Thoracic aorta (tissue), 2 donors: Measurements from ENCODE around the gene PDCD1. TPM values are rescaled to one million over a fixed set of nuclear protein-coding genes. Genes with fewer than 3 reads are reported as not detected.
"Not testable (repeated sequence)": the region's sequence is repeated elsewhere in the genome, so short reads cannot be mapped to it uniquely, and the experiment has no call there.

Experiments used
- ATAC-seq: fragments of 150-250 bp; one replicate; pipeline ENCODE4 v1.8.0; 2017; ENCODE audit warnings: low read depth; ENCODE audit not compliant: insufficient number of reproducible peaks, low FRiP score
- DNase-seq: peaks from one replicate; pipeline ENCODE4 v3.0.0-alpha.2; 2020; ENCODE audit warnings: low spot score
- H3K27ac ChIP-seq, 2 donors: fragments of 200-600 bp; sonication (generic); 1 replicate in 1 of 2; 2 replicates in 1 of 2; pipeline ENCODE4 v1.5.1; 2016; ENCODE audit warnings: mild to moderate bottlenecking in 2 of 2, moderate library complexity in 2 of 2
- H3K27me3 ChIP-seq: fragments of 200-600 bp; sonication (generic); replicated peaks from 2 replicates; pipeline ENCODE4 v1.6.0; 2016; ENCODE audit warnings: mild to moderate bottlenecking; ENCODE audit not compliant: insufficient read depth
- H3K36me3 ChIP-seq: fragments of 200-600 bp; sonication (generic); one replicate; pipeline ENCODE4 v1.5.1; 2016
- H3K4me1 ChIP-seq, 2 donors: fragments of 200-600 bp; sonication (generic); 1 replicate in 1 of 2; 2 replicates in 1 of 2; pipeline versions ENCODE4 v1.5.1 to v1.6.0; 2016; ENCODE audit warnings: low read depth in 2 of 2, mild to moderate bottlenecking in 1 of 2; ENCODE audit not compliant: control insufficient read depth in 1 of 2
- H3K4me3 ChIP-seq: fragments of 200-600 bp; sonication (generic); 2 replicates; pipeline ENCODE4 v1.5.1; 2016; ENCODE audit warnings: mild to moderate bottlenecking
- H3K9me3 ChIP-seq: fragments of 200-600 bp; sonication (generic); 2 replicates; pipeline ENCODE4 v1.5.1; 2016
- total RNA-seq, 2 donors: library from RNA; depleted of rRNA; stranded (reverse); fragments of >200 nt; gene quantifications; one replicate each; pipeline versions ENCODE4 v1.1.0 to v1.2.3, GENCODE V29; 2016
- TF ChIP-seq, protein P1 (sequence below): fragments of 200-600 bp; sonication (generic); IDR thresholded peaks from one replicate; pipeline ENCODE4 v1.5.1; 2019; ENCODE audit warnings: antibody characterized with exemption

The PDCD1 gene
- total RNA-seq, 2 donors from 2014 or later, result 0.68 to 0.92 TPM

- TF ChIP-seq, protein P1, sequence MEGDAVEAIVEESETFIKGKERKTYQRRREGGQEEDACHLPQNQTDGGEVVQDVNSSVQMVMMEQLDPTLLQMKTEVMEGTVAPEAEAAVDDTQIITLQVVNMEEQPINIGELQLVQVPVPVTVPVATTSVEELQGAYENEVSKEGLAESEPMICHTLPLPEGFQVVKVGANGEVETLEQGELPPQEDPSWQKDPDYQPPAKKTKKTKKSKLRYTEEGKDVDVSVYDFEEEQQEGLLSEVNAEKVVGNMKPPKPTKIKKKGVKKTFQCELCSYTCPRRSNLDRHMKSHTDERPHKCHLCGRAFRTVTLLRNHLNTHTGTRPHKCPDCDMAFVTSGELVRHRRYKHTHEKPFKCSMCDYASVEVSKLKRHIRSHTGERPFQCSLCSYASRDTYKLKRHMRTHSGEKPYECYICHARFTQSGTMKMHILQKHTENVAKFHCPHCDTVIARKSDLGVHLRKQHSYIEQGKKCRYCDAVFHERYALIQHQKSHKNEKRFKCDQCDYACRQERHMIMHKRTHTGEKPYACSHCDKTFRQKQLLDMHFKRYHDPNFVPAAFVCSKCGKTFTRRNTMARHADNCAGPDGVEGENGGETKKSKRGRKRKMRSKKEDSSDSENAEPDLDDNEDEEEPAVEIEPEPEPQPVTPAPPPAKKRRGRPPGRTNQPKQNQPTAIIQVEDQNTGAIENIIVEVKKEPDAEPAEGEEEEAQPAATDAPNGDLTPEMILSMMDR, result no peak
- Histone ChIP-seq H3K27ac (no peak overlapping the region), H3K27me3 (no peaks in the 10 kb centered on the region), H3K36me3 (no peaks in the 10 kb centered on the region), H3K4me3 (no peak overlapping the region), H3K9me3 (no peaks in the 10 kb centered on the region), H3K4me1 (no peaks in the 10 kb centered on the region)
- ATAC-seq, result no peak
- DNase-seq, result no peak
These were observed 40.3 kb downstream of the PDCD1 start for GRCh38 chr2:241818229-241818942.

DNA sequence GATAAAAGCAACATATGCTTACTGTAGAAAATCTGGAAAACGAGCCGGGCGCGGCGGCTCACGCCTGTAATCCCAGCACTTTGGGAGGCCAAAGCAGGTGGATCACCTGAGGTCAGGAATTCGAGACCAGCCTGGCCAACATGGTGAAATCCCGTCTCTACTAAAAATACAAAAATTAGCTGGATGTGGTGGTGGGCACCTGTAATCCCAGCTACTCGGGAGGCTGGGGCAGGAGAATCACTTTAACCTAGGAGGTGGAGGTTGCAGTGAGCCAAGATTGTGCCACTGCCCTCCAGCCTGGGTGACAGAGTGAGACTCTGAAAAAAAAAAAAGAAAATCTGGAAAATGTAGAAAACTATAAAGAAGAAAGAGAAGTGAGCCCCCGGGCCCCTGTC is 40.9 kb downstream of the PDCD1 start:
- H3K9me3 ChIP-seq, H3K27ac ChIP-seq, H3K4me1 ChIP-seq, H3K36me3 ChIP-seq, H3K4me3 ChIP-seq, H3K27me3 ChIP-seq, ATAC-seq, DNase-seq: not testable (repeated sequence)

DNA sequence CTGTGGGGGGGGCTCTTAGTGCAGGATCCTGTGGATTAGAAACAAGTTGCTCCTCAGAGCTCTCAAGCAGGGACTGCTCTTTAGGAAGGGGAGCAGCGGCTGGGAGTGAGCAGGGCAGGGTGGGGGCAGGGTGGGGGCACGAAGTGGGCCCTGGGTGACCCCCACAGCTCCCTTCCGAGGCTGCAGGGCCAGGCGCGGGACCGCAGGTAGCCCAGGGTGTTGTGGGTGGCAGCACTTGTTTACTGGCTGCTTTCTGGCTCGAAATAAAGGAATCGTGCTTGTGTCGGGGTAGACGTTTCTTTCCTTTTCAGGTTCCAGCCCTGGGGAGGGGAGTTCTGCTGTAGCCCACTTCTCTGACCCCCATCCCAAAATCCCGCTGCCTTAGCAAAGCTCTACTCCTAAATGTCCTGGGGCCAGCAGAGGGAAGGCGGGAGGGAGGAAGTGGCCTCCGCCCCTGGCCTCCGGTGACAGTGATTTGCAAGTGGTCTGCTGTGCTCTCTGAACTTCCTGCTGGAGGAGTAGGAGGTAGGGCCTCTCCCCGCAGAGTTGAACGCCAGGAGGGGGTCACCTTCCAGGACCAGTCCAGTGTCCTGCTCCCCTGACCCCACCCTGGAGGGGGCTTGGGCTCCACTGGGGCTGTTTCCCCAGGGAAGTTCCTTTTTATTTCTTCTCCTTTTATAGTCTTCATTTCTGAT is 41.4 kb downstream of the PDCD1 start:
- no peaks in the 10 kb centered on the region for H3K27me3 ChIP-seq
- H3K9me3 ChIP-seq, result no peaks in the 10 kb centered on the region
- DNase-seq (no peak), ATAC-seq (no peak)
- H3K36me3 ChIP-seq, result no peaks in the 10 kb centered on the region
- H3K4me3 ChIP-seq, result no peak overlapping the region
- TF ChIP-seq, protein P1, result no peak
- H3K27ac ChIP-seq, result no peak overlapping the region
- no peaks in the 10 kb centered on the region for H3K4me1 ChIP-seq

DNA sequence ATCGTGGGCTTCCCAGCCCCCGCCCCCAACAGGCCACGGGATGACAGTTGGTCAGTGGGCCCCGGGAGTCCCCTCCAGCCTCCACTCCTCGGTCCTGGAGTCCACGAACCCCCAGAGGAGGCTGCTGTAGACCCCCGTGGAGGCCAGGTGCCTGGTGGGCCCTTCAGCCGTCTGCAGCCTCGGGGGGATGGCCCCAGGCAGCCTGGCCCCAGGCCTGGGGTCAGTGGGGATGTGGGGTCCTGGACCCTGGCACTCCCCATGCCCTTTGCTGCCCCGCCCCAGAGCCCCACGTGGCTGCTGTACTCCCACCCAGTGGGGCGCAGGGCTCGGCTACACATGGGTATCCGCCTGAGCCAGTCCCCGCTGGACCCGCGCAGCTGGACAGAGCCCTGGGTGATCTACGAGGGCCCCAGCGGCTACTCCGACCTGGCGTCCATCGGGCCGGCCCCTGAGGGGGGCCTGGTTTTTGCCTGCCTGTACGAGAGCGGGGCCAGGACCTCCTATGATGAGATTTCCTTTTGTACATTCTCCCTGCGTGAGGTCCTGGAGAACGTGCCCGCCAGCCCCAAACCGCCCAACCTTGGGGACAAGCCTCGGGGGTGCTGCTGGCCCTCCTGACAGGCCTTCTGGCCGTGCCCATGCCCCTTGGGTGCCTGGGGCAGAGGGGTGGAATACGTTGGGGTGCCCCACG is 42.1 kb downstream of the PDCD1 start:
- ATAC-seq, result no peak
- no peaks in the 10 kb centered on the region for H3K36me3 ChIP-seq
- TF ChIP-seq, protein P1, result no peak

GRCh38 chr2:241815477-241816430 is 42.9 kb downstream of the PDCD1 start:
- peaks cover 0 to 6% of the 10 kb centered on the region in 2 donors for H3K4me1 ChIP-seq
- TF ChIP-seq, protein P1, result no peak
- ATAC-seq (no peak), DNase-seq (no peak)
- no peaks in the 10 kb centered on the region for H3K27me3 ChIP-seq
- H3K9me3 ChIP-seq, result no peaks in the 10 kb centered on the region
- no peaks in the 10 kb centered on the region for H3K36me3 ChIP-seq
- H3K27ac ChIP-seq, result no peak overlapping the region
- H3K4me3 ChIP-seq, result no peak overlapping the region

More for the DNA sequence above, 42.1 kb downstream of the PDCD1 start:
- Histone ChIP-seq H3K27ac (no peak overlapping the region), H3K27me3 (no peaks in the 10 kb centered on the region), H3K4me1 (no peaks in the 10 kb centered on the region), H3K9me3 (no peaks in the 10 kb centered on the region), H3K4me3 (no peak overlapping the region)
- DNase-seq, result no peak
